Measurements from ENCODE around the gene LRRC74A.

The LRRC74A gene

DNA sequence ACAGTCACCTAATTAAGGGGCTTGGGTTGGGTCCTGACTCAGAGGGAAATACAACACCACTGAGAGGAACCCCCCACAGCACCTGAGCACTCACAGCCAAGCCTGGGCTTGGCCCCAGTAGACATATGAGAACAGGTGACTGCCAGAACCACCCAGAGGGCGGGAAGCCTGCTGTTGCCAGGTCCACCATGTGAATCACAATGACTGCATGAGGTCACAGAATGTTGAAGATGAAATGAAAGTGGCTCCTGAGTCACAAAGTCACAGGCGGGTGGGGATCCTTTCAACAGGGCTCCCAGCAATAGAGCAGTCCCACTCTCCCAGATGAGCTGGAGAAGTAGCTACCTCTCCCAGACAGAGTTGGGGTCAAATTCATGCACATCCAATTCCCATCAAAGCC, at the start of gene LRRC74A:
Gene LRRC74A, plus strand, starts transcription at position 287 of the 400 bp plus-strand sequence. CDS start 290 bp downstream, outside the sequence.
- no peak for FAIRE-seq

DNA sequence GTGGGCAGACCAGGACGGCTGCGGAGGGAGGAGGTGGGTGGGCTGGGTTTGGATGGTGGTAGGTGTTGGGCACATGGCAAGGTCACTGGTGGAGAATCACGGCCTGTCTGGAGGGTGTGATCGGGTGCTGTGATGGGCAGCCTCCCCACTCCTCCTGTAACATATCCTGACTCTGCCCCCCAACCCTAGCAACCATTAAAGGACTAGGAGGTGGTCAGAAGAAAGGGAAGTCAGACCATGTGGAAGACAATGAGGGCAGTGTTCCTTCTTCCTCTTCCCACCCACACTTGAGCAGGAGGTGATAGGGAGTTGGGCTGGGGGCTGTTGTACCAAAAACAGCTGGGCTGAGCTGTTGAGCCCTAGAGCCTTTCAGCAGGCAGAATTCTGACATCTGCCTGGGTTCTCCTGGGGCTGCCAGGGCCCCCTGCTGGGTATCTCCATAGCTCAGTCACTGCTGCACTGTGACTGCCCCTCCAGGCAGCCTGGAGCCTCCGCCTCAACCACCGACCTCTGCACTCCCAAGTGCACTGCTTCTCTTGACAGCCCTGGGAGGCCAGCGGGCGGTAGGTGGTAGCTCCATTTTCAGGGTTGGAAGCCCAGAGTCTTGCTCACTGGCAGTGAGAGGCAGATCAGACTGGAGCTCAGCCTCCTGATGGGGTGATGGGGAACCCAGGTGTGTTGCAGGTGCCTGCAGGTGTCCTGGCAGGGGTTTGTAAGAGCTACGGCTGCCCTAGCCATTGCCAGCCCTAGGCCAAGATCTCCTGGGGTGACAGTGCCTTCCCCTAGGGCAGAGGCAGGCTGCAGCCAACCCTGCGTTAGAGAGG, 49.6 kb upstream of the LRRC74A start:
- FAIRE-seq, result no peak

- no peak for FAIRE-seq
Observed at GRCh38 chr14:76777721-76778120, 48.5 kb upstream of the LRRC74A start.

GRCh38 chr14:76778546-76779215, 47.5 kb upstream of the LRRC74A start:
- FAIRE-seq, result no peak

DNA sequence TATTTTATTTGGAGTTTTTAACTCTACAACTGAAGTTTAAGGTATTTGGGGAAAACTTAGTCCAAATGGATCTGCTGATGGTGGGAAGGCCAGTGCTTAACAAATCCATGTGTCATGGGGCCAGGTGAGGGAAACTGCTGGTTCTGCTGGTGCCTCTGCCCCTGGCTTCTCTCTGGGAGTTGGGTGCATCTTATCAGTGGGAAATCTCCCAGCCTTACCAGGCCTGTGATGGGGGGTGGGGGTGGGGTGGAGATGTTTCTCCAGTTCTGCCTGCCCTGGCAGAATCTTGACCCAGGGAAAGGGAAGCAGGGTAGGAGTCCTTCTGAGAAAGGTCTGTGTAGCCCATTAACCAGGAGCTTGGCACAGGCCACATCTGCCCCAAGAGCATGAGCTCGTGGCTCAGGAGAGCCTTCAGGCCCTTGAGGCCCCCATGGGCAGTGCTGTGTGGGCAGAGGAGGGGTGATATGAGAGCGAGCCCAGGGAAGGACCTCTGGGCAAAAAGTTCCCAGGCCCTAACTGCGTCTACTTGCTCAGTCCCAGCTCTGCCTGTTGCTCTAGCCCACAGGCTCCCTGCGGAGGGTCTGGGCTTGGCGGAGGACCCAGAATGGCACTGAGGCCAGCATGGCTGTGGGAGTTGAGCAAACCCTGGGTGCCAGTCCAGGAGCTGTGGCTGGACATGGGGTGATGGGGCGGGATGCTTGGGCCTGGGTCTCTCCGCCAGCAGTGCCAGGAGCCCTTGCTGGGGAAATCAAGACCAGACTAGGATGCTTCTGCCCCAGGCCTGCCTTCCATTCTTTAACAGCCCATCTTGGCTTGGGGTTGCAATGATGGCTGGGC, 46.8 kb upstream of the LRRC74A start:
- FAIRE-seq, result no peak

GRCh38 chr14:76780058-76780345, 46.2 kb upstream of the LRRC74A start:
- FAIRE-seq, result no peak

GRCh38 chr14:76780360-76780759, 45.8 kb upstream of the LRRC74A start:
- no peak for FAIRE-seq

GRCh38 chr14:76780875-76781647, 45.1 kb upstream of the LRRC74A start:
- FAIRE-seq, result no peak

DNA sequence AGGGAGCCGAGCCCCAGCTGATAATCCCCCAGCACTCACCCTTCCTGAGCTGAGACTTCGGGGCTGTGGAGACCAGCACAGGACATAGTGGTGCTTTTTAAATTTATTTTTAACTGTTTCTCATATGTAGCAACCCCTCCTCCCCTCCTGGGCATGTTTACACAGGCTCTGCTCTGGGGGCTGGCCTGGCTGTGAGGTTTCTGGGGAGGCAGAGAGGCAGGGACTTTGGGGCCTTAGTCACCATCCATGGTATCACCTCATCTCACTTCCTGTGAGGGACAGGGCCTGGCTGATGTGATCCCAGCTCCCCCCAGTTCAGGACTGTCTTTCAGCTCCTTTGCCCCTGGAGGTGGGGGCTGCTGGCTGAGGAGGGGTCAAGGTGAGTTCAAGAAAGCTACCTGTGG, 44.6 kb upstream of the LRRC74A start:
- FAIRE-seq, result no peak

DNA sequence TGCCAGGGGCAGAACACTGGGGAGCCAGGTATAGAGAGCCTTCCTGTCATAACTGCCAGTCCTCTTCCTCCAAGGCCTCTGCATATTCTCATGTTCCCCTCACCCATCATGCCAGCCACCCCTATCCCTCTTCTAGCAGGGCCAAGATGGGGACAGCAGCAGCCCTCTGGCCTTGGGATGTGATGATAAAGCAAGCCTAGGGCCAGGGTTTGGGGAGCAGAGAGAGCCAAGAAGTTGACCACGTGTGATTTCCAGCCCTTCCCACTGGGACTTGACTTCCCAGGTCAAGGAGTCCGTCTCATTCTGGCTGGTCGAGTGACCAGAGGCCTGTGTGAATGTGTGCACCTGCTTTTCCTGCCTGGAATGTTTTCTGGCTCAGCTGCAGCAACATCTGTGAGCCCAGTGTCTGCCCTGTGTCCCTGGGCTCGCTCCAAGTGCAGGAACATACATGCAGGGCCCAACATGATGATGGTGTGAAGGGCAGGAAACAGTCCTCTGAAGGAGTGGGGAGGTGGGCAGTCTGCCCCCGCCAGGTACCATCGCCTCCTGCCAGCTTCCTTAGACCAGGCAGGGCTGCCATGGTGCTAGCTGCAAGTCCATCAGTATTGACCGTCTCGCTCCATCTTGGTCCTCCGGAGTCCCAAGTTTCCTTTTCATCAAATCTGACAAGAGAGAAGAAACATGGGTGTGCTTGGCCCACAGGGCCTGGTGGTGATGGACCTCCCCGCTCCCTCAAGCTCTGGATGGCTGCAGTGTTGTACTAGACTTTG, 43.9 kb upstream of the LRRC74A start:
- no peak for FAIRE-seq

DNA sequence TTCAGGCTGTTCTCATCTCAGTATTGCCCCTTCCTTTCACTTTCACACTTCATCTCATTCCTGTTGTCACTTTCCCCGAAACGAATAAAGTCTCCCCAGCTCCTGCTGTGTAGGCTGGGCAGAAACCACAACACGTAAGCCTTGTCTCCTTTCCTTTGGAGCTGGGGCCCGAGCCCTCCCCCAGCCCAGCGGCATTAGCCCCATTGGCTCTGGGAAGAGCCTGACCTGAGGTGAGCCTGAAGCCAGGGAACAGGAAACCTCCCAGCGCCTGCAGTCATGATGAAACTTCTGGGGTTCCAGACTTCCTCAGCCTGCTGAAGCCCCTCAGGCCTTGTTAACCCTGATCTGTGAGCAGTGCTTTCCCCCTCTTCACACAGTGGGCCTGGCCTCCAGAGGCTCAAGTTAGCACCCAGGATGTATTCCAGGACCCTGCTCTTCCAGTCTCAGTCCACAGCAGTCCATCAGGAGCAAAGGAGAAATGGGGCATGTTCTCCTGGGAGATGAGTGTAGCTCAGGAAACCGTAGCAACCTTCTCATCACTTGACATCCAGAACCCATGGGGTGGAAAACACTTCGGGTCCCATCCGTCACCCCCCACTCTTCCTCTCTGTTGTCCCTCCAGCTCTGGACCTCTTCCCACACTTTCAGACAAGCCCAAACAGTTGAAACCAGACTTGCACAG, 43.2 kb upstream of the LRRC74A start:
- FAIRE-seq, result no peak

DNA sequence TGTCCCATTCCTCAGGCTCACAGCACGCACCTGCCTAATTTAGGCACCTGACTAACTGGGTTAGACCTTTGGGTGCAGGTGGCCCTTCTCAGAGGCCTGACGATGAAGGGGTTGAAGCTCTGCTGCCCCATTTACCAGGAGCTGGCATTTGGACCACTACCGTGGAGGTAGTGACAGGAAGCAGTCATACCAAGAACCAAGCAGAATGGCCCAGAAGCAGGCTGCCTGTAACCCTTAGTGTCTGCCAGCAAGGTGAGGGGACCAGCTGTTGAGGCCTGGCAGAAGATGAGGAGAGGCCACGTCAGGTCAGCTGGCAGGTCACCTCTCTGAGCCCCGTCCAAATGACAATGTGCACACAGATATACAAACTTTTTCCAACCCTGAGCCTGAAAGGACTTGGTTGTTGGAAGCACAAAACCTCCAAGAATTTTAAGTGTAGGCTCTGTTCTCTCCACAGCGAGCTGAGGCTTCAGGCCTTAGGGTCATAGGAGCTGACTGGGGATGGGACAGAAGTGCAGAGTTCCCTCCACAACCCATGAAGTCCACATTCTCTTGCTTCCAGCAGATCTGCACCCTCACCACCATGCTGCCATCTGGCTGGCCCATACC, 41.8 kb upstream of the LRRC74A start:
- no peak for FAIRE-seq

- FAIRE-seq, result no peak
Observed at GRCh38 chr14:76784881-76785280, 41.3 kb upstream of the LRRC74A start.

DNA sequence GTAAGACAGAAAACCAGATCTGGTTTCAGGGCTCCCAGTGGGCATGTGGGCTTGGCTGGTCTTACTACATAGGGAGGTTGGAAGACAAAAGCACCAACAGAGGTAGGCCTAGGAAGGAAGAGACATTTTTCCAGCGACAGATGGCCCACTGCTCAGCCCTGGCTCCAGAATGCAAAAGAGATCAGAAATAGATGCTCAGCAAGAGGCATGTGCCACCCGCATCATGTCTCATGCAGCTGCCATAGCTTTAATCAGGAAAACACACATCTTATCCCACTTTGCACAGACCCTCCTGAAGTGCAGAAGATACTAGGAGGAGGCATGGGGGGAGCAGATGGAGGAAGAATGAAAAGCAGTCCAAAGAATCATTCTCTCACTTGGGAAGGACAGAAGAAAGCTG, 39.6 kb upstream of the LRRC74A start:
- FAIRE-seq, result no peak

DNA sequence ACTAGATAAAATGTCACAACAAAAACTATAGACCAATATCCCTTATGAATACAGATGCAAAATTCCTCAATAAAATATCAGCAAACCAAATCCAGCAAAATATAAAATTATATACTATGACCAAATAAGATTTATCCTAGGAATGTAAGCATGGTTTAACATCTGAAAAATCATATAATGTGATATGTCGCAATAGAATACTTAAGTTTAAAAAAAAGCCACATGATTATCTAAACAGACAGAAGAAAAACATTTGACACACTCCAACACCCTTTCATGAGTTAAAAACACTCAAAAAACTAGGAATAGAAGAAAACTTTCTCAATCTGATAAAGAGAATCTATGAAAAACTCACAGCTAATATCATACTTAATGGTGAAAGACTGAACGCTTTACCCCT, 33.8 kb upstream of the LRRC74A start:
- FAIRE-seq, result peak; percentile 71

GRCh38 chr14:76793324-76793723, 32.9 kb upstream of the LRRC74A start:
- FAIRE-seq, result no peak

- FAIRE-seq, result no peak
Observed at GRCh38 chr14:76793956-76794355, 32.3 kb upstream of the LRRC74A start.

- FAIRE-seq, result no peak
Observed at GRCh38 chr14:76806446-76806845, 19.8 kb upstream of the LRRC74A start.

- FAIRE-seq, result no peak
Observed at GRCh38 chr14:76808011-76808410, 18.2 kb upstream of the LRRC74A start.

DNA sequence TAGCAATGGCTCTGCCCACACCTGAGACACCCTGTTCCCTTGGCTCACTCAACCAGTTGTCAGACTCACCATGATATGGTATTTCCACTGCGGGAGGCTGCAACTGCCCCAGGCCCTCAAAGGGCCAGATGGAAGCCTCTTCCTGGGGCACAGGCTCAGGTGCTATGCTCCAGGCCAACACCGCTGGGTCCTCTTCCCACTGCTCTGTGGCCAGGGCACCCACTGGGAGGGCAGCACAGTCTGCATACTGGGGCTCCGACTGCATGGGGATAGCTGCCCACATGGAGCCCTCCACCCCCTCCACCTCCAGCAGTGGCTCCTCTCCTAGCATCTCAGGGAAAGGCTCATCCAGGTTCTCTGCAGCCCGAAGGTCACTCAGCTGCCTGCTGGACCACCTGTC, 17.2 kb upstream of the LRRC74A start:
- no peak for FAIRE-seq

- no peak for FAIRE-seq
Observed at GRCh38 chr14:76810525-76810924, 15.7 kb upstream of the LRRC74A start.
